Smooth muscle cell of the brain vasculature (primary cell): ENCODE results near the gene GJD2.

Experiments
- DNase-seq: peaks from one replicate; pipeline ENCODE4 v3.0.0-alpha.2; 2012; ENCODE audit warnings: low read depth, low spot score

The GJD2 gene

GRCh38 chr15:34773013-34773412 is 18.2 kb upstream of the GJD2 start:
- DNase-seq = no peak

- DNase-seq = no peak
These were observed 17.5 kb upstream of the GJD2 start for GRCh38 chr15:34772312-34772711.

- no peak for DNase-seq
These were observed 14.9 kb upstream of the GJD2 start for GRCh38 chr15:34769711-34770110.

- DNase-seq = no peak
These were observed 13.7 kb upstream of the GJD2 start for GRCh38 chr15:34768530-34768929.

GRCh38 chr15:34765741-34766140 is 10.9 kb upstream of the GJD2 start:
- no peak for DNase-seq

- DNase-seq = no peak
These were observed 6.1 kb upstream of the GJD2 start for GRCh38 chr15:34760909-34761308.

- DNase-seq = no peak
These were observed 5.2 kb upstream of the GJD2 start for GRCh38 chr15:34759992-34760391.

GRCh38 chr15:34759347-34759746 is 4.5 kb upstream of the GJD2 start:
- no peak for DNase-seq

- DNase-seq = no peak
These were observed 2.5 kb upstream of the GJD2 start for GRCh38 chr15:34757262-34757661.

- DNase-seq = no peak
These were observed 598 bp upstream of the GJD2 start for GRCh38 chr15:34755419-34755773.

GRCh38 chr15:34754171-34754601 is 612 bp downstream of the GJD2 start:
- no peak for DNase-seq

- peak; percentile 2 for DNase-seq
These were observed 1.4 kb downstream of the GJD2 start for GRCh38 chr15:34753236-34753894.

GRCh38 chr15:34749691-34750090 is 5.1 kb downstream of the GJD2 start:
- no peak for DNase-seq

GRCh38 chr15:34739346-34739745 is 15.5 kb downstream of the GJD2 start:
- DNase-seq = no peak

- no peak for DNase-seq
These were observed 16.8 kb downstream of the GJD2 start for GRCh38 chr15:34738002-34738401.

GRCh38 chr15:34737477-34737876 is 17.3 kb downstream of the GJD2 start:
- DNase-seq = no peak

GRCh38 chr15:34734303-34734702 is 20.5 kb downstream of the GJD2 start:
- DNase-seq = no peak

GRCh38 chr15:34733621-34734020 is 21.2 kb downstream of the GJD2 start:
- DNase-seq = no peak

GRCh38 chr15:34732430-34732829 is 22.4 kb downstream of the GJD2 start:
- DNase-seq = no peak

- no peak for DNase-seq
These were observed 24.1 kb downstream of the GJD2 start for GRCh38 chr15:34730701-34731100.

GRCh38 chr15:34729886-34730285 is 24.9 kb downstream of the GJD2 start:
- no peak for DNase-seq

GRCh38 chr15:34729056-34729455 is 25.7 kb downstream of the GJD2 start:
- no peak for DNase-seq

- no peak for DNase-seq
These were observed 28.2 kb downstream of the GJD2 start for GRCh38 chr15:34726406-34727100.

GRCh38 chr15:34725556-34725955 is 29.2 kb downstream of the GJD2 start:
- no peak for DNase-seq
